Hypothalamus (tissue), 51 donors: ENCODE results near the gene WDR59.
A peak's percentile ranks its signal among the peaks of the same experiment; 100 is the strongest.
"Not testable (repeated sequence)": the region's sequence is repeated elsewhere in the genome, so short reads cannot be mapped to it uniquely, and the experiment has no call there.

Source experiments
- DNase-seq, 51 donors: peaks; one replicate each; lab custom pipeline; 2025; lab: John Stamatoyannopoulos, UW

WDR59 gene

DNA sequence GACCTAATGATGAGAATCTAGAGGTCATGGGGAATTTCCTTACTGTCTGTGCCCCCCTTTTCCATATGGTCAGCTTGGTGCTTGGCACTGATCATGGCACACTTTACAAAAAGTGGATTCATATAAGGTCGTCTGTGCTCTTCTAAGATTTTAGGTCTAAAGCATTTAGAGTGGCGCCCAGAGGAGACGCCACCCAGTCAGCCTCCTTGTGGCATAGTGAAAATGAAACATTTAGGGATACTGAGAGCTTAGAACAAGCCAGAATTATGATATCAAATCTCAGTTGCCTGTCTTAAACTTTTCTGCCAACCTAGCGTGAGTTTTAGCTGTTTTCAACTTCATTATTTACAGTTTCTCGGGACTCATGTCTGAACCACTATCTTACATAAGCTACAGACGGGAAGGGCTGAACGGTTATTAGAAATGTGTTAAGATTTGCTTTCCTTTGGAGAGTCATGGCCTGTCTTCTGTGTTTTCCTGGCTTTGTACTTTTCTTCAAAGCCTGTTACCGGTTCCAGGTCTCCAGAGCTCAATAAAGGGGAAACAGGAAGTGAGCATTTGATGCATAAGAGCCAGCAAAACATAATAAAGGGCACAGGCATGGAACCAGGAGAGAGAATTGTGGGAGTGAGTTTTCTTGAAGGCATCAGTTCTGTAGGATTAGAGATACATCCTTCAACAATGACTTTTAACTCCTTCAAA, 27.6 kb upstream of the WDR59 start:
- DNase-seq: no peak

DNA sequence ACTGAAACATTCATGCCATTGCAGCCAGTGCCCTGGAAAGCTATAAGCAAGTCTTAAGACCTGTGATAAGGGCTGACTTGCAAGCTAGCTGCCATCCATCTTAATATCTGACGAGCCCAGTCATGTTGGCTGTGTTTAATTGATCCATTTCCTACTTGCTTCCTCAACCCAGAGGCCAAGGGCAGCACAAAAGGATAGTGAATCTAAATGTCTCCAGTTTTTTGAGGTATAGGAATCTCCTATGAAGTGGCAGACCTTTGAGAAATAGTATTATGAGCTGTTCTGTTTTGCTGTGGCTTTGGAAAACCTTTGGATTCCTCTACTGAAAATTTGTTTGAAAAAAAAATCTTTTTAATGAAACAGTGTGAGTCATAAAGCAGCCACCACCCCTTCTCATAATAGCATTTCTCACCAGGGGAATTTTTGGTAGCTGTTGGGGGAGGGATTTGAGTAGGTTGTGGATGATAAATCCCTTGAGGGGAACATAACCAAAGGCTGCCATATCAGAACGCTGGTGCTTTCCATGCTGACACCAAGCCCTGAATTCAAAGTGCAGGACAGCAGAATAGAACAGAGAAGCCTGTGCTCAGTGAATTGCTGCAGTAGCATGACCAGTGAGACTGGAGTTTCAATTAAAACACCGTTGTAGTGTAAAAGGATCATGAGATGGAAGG, 26.8 kb upstream of the WDR59 start:
- peak in 3 of 51 donors; percentile 2 to 53 (median 9) for DNase-seq

DNA sequence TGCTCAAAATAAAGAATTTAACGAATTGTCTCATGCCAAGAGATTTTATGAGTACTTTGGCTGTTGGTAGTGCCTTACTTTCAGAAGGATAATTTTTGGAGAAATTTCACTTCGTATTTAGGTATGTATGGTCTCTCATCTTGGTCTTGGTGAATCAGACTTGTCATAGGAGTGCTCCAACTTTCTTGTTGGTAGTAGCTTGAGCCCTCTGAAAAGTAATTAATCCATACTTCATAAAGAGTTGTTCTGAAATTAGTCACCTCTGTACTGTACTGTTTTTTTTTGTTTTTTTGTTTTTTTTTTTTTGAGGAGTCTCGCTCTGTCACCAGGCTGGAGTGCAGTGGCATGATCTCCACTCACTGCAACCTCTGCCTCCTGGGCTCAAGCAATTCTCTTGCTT, 25.5 kb upstream of the WDR59 start:
- DNase-seq: no peak

- no peak for DNase-seq
Observed at GRCh38 chr16:75007443-75007842, 22.5 kb upstream of the WDR59 start.

DNA sequence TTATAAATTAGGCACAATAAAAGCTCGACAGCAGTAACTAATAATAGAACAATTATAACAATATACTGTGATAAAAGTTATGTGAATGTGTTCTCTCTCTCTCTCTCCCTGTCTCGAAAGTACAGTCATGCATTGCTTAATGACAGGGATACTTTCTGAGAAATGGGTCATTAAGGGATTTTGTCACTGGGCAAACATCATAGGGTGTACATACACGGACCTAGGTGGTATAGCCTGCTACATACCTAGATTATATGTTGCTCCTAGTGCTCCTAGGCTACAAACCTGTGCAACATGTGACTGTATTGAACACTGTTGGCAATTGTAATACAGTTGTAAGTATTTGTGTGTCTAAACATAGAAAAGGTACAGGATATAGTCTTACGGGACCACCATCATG, 20.8 kb upstream of the WDR59 start:
- DNase-seq: no peak

DNA sequence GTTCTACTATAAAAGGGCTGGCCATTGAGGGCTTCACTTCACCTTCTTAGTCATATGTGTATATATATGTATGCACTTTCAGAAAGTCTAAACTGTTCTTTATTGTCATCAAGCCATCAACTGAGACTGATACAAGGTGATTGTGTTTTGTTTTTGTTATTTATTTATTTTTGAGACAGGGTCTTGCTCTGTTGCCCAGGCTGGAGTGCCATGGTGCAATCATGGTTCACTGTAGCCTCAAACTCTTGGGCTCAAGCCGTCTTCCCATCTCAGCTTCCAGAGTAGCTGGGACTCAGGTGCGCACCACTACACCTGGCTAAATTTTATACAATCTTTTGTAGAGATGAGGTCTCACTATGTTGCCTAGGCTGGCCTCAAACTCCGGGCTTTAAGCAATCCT, 19.5 kb upstream of the WDR59 start:
- no peak for DNase-seq

DNA sequence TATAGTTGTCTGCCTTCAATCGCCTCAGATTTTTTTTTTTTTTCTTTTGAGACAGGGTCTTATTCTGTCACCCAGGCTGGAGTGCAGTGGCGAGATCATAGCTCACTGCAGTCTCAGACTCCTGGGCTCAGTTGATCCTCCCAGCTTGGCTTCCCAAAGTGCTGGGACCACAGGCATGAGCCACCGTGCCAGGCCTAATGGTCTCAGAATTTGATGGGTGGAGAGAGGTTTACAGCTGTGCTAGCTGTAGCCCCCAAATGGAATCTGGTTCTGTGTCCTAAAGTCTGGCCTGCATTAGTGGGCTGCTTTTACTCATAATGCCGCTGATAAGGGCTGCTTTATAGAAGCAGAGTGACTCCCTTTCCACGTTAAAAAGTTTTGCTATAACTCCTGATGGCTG, 19.0 kb upstream of the WDR59 start:
- DNase-seq: no peak

DNA sequence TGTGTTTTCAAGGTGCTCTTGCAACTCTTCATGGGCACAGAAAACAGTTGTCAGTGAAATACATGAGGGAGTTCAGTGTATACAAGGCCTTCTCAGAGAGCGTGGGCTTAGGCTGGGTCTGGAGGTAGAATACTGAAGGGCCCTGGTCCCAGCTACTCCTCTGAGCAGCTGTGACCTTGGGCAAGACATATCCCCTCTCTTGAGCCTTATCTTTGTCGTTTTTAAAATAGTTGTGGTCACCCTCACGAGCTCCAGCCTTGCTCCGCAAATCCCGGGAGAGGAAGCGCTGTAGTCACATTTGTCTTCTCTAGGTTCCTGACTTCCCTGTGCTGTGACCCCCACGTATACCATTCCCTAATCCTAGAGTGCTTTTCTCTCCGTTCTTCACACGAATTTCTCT, 17.6 kb upstream of the WDR59 start:
- DNase-seq: no peak

- DNase-seq: peak in 16 of 51 donors; percentile 6 to 62 (median 24)
Observed at GRCh38 chr16:75000481-75001081, 15.7 kb upstream of the WDR59 start.

GRCh38 chr16:74999609-75000480, 14.9 kb upstream of the WDR59 start:
- peak in 31 of 51 donors; percentile 8 to 62 (median 33) for DNase-seq

- DNase-seq: peak in 22 of 51 donors; percentile 14 to 69 (median 46)
Observed at GRCh38 chr16:74999219-74999608, 14.3 kb upstream of the WDR59 start.

DNA sequence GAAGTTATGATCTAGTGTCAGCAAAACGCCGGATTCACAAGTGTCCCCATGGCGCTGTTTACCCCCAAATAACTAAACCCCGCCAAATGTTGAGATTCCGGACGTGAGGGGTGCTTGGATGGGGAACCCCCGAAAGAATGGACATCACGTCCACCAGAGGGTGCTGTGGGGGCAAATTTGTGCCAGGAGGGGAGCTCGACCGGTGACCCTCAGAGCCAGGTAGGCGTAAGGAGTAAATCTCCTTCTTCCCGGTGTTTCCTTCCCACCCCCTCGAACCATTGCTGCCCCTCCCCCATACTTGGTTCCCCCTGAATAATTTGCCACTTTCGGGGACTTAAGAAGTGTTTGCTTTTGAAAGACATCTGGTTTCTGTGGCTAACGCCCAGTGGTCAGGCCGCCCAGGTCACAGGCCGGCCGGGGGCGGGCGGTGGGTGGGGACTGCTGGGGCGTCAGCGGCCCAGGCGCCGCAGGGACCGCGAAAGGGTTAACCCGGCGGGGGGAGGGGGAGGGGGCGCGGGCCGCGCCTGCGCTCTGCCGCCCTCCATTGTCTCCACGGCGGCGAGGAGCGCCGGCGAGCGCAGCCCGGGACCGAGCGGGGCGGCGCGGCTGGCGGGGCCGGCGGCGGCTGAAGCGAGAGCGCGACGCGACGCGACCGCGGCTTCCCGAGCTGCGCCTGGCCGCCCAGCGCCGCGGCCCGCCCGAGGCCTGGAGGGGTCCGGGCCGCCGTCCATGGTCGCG, 13.7 kb upstream of the WDR59 start, which contains the start of gene ZNRF1:
ZNRF1 (plus strand) TSS at position 544 of the 738 bp plus-strand sequence. CDS start 648 bp downstream, outside the sequence.
- peak in 49 of 51 donors; percentile 20 to 90 (median 65) for DNase-seq

DNA sequence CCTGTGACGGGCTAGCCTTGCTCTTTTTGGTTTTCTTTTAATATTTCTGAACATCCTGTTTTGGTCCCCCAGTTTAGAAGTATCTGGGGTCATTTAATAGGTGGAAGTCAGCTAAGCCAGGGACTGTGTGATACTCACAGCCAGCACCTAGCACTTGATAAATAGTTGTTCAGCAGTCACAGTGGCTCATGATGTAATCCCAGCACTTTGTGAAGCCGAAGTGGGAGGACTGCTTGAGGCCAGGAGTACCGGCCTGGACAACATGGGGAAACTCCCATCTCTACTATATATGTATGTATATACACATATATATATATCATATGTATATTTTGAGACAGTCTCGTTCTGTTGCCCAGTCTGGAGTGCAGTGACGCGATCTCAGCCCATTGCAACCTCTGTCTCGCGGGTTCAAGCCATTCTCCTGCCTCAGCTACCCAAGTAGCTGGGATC, 12.1 kb upstream of the WDR59 start:
- DNase-seq: no peak

DNA sequence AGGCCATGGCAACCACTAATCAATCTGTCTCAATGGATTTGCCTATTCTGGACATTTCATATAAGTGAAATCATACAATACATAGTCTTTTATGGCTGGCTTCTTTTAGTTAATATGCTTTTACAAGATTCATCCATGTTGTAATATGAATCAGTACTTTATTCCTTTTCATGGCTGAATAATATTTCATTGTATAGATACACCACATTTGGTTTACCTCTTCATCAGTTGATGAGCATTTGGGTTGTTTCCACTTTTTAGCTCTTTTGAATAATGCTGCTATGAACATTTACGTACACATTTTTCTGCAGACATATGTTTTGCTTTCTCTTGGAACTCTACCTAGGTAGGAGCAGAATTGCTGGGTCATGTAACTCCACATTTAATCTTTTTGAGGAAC, 11.1 kb upstream of the WDR59 start:
- DNase-seq: no peak

DNA sequence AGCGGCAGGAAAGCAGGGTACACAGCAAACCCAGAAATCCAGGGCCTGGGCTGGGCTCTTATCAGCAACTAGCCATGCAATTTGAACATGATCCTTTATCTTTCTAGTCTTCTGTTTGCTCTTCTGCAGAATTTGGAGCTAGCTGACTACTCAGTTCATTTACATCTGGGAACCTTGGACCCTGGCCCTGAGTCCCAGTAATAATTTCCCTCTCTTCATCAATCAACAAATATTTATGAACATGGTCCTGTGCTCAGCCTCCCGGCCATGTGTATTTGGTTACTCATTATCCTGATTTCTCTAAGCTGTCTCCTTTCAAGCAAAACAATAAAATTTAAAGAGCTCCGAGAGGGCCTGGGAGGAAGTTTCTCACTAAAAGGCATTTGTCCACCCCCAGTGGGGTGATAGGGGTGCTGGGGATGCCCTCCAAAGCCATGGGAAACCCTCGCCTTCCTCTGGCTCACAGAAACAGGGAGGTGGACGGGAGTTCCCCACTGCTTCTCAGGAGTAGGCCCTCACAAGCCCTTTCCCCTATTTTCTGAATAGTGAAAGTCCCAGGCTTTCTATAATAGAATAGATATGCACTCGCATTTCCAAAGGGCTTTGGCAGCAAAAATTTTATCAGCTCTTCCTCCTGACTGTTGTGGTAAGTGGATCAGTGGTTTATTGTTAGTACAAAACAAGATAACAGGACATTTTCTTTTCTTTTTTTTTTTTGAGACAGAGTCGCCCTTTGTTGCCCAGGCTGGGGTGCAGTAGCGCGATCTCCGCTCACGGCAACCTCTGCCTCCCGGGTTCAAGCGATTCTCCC, 6.9 kb upstream of the WDR59 start:
- no peak for DNase-seq

DNA sequence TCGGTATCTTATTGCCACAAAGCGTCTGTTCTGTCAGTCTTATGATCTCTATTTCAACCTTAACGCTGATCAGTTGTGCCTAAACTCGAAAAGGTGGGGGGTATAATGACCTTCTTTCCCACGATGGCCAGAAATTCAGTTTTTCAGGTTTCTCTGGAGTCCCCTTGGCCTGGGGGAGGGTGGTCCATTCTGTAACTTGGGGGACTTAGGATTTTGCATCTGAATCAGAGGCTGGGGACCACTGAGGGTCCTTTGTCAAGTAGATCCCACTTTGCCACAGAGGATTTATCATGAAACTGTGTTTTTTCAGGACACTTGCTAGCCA, 6.3 kb upstream of the WDR59 start:
- DNase-seq: no peak

- no peak for DNase-seq
Observed at GRCh38 chr16:74990832-74991231, 5.9 kb upstream of the WDR59 start.

- DNase-seq: not testable (repeated sequence)
Observed at GRCh38 chr16:74989864-74990263, 4.9 kb upstream of the WDR59 start.

GRCh38 chr16:74987027-74987681, 2.2 kb upstream of the WDR59 start:
- DNase-seq: no peak
